GM10248 (cell line): ENCODE data around the gene RNF148.

Experiments
- CTCF ChIA-PET: fragments of 300-600 bp; sonication (Branson Sonifier 250); formaldehyde crosslinking; extraction: SDS; loops from one replicate; lab custom pipeline; 2021; ENCODE audit warnings: antibody characterized with exemption; lab: Yijun Ruan, JAX
- POLR2A ChIA-PET: fragments of 350-650 bp; sonication (Branson Sonifier 250); formaldehyde crosslinking; extraction: SDS; loops from one replicate; lab custom pipeline; 2020; ENCODE audit warnings: antibody characterized with exemption; lab: Yijun Ruan, JAX
- DNase-seq: peaks from one replicate; pipeline ENCODE4 v3.0.0; 2012; ENCODE audit errors: extremely low spot score
- CTCF ChIP-seq: IDR thresholded peaks from 2 replicates; pipeline ENCODE4 v1.5.1; 2012; ENCODE audit warnings: mild to moderate bottlenecking, low read depth; ENCODE audit errors: extremely low read depth, missing control alignments, control extremely low read depth

Gene RNF148

GRCh38 chr7:122653685-122654084, 49.0 kb downstream of the RNF148 start:
- CTCF ChIA-PET = interaction anchor here (1.2 to 2.5 kb wide), 3 partner anchors 7 to 17 kb away, joined by 3 to 7 read pairs (median 6); no protein-coding TSS in a partner anchor
- no peak for TF ChIP-seq CTCF
- POLR2A ChIA-PET = no interaction called here
- no peak for DNase-seq

GRCh38 chr7:122652876-122653275, 49.8 kb downstream of the RNF148 start:
- CTCF ChIA-PET = interaction anchor here (1.2 to 2.5 kb wide), 4 partner anchors 8 to 16 kb away, joined by 3 to 7 read pairs (median 6); no protein-coding TSS in a partner anchor
- POLR2A ChIA-PET = no interaction called here
- no peak for DNase-seq
- TF ChIP-seq CTCF = no peak
